ENCODE data around the gene BCL11B.

BCL11B gene

DNA sequence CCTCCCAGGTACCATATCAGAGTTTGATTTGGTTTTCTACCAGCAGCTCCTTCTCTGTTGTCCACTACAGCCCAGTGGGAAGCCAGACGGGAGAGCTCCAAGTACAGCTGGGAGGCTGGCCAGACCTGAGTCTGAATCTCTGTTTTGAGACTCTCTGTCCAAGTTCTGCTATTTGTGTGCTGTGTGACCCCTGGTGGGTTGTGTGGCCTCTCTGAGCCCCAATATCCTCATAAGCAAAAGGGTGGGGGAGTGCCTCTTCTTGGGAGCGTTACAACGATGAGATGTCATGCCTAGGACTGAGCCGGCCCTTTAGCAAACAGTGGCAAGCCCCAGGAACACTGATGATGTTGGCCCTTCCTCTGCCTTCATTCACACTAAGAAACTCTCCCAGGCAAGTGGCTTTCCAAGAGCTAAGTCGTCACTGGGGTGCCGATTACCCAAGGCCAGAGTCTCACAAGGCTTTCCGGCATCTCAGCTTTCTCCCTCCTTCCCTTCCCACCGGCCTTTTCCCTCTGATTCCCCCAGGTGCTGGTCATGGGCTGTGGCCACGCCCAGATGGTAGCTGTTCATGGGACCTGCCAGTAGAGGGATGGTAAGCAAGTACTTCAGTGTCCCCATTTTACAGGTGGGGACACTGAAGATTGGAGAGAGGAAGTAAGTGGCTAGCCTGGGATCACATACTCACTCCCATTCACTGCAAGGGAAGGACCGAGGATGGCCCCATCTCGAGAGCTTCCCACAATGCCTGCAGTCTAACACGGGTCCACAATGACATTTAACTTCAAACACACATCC is 47.7 kb downstream of the BCL11B start:
- DNase-seq (ENCODE audit: low read depth) = no peak

DNA sequence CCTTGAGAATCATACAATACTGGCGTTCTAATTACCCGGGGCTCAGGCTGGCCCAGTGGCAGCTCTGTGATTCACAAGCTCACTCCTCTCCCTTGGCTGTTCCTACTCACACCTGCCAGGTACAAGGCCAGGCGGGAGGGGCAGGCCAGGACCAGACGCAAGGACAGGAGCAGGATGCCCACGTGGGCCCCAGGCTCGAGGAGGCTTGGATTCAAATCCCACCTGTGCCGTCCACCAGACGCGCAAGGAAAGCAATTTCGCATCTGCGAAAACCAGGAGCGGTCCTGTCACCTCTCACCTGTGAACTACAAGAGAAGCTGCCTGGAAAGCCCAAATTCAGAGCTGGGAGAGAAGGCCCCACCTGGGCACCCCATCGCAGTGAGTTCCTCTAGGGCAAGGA is 50.6 kb downstream of the BCL11B start:
- DNase-seq (ENCODE audit: low read depth) = no peak

DNA sequence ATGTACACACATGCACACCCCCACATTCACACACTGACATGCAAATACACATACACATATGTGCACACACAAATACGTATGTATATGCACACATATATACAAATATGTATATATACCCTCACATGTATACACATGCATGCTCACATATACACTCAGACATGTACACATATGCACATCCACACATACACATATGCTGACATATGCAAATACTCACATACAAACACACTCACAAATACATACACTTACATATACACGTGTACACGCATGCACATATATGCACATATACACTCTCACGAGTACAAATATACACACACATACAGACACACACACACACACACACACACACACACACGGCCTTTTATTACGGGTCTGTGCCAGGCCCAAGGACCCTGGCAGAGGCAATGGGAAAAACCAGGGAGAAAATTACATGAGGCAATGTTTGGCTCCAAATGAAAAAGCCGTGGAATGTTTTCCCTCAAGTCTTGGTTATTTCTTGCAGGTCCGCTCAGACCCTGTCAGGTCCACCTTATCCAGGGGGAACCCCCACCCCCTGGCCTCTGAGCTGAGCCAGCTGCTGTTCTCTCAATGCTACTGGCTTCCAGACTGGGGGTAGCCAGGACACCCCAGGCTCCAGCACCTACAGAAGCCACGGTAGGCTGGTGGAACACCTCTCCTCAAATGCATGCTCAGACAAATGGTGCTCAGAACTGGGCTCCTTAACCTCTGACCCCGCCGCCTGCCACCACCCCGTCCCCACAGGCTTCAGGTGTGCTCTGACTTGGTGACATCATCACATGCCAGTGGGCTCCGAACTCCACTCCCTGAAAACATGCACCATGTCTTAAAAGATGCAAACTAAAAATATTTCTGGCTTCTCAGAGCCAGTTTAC is 54.7 kb downstream of the BCL11B start:
- no peak for DNase-seq (ENCODE audit: low read depth)

DNA sequence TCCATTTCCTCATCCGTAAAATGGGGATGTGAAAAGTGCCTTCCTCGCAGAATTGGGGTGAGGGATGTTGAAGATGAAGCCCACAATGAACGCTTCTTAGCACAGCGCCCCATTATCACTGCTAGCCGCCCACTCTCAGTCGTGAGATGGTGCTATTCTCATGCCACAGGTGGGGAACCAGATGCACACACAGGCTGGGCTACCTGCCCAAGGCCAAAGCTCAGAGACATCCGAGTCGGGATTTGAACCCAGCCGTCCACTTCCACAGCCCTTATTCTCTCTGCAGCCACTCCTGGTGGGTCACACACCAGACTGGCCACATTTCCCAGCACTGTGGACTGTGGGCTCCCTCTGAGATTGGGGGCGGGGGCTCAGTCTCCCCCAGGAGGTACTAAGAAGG is 55.8 kb downstream of the BCL11B start:
- no peak for DNase-seq (ENCODE audit: low read depth)

DNA sequence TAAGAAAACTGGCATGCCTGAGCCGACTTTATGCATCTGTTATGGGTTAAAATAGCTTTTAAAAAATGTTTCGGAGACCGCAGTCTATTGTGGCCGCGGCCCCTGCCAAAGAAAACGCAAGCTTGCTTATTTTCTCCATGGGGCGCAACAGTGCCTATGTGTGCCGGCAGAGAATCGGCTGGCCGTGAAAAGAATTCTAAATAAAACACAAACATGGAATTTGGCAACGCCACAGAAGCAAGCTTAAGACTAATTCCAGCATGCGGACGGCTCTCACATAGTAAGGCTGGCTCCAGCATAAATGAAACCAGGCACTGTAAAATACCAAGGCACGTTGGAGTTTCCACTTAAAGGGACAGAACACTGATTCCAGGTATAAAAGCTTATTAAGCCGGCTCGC is 56.7 kb downstream of the BCL11B start:
- DNase-seq (ENCODE audit: low read depth) = no peak

DNA sequence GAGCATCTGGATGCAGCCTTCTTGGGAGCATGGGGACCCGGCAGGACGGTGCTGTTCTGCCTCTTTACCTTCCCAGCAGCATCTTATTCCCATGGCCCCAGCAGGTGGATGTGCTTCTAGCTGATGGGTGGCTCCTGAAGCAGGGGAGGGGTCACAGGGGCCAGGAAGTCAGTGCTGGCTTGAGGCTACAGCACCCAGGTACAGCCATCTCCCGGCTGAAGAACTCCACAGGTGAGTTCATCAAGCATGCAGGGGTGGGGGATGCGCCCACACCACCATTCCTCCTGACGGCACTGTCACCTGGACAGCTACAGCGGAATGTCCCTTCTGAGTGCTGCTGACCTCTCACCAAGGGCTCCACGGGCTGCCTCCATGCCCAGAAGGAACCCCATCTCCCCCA is 57.3 kb downstream of the BCL11B start:
- DNase-seq (ENCODE audit: low read depth) = no peak

DNA sequence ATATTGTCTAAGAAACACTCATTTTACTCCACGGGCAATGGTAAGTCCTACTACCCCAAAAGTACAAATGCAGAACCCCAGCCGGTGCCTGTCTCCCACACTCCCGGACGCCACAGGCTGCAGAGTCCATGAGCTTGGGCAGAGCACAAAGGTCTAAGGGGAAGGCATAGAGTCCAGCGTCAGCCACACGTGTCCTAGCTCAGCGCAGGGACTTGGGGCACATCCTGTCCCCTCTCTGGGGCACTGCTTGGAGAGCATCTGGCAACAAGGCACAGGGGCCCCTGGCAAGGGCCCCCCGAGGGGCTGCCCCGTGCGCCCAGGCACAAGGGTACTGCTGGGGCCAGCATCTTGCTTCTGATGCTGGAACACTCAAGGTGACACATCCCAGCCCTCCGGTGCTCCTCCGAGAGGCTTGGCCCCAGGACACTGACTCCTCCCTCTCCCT is 58.4 kb downstream of the BCL11B start:
- DNase-seq (ENCODE audit: low read depth) = no peak

DNA sequence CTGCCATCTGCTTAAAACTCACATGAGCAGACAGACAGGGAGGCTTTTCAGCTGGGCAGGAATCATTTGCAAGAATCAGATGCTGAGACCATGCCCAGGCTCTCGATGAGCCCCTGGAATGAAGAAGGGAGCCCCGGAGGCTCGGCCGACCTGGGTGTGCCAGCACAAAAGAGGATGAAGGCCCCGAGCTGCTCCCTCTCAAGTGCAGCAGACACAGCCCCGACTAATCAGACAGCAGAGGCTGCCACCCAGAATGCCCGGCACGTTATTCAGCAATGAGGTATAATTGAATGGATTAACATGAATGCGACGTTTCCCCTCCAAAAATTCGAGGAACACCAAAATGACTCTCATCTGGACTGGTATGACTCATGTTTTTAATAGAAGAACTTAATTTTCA is 58.9 kb downstream of the BCL11B start:
- DNase-seq (ENCODE audit: low read depth) = no peak

DNA sequence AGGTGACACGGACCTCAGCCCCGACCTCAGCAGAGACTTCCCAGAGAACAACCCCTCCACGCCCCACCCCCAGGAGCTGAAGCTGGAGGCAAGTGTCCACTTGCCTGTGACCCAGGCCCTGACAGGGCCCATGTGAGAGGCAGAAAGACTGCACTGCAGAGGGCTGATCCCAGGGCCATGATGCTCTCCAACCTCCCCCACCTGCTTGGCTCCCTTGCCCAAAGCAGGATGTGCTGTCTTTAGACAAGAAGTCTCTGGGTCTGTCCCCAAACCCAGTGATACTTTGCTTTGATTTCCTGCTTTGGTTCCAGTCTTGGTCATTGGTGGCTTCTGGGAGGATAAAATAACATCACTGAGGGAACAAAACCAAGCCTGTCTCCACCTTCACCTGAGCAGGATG is 59.4 kb downstream of the BCL11B start:
- DNase-seq (ENCODE audit: low read depth) = no peak

DNA sequence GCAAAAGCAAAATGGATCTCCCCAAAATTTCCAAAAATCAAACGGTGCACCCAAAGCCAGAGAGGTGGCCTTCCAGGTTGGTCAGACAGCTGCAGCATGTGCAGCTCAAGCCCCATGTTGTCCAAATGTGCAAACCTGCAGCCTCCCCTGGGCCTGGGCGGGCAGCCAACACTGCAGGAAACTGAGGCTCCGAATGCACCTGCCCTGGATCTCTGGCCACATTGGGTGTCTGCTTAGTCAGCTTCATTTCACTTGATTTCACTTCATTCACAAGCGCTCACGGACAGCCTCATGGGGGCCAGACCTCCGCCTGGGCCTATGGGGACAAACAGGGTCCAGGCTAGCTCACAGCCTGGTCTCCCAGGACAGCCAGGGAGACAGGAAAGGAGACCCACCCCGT is 59.8 kb downstream of the BCL11B start:
- no peak for DNase-seq (ENCODE audit: low read depth)

DNA sequence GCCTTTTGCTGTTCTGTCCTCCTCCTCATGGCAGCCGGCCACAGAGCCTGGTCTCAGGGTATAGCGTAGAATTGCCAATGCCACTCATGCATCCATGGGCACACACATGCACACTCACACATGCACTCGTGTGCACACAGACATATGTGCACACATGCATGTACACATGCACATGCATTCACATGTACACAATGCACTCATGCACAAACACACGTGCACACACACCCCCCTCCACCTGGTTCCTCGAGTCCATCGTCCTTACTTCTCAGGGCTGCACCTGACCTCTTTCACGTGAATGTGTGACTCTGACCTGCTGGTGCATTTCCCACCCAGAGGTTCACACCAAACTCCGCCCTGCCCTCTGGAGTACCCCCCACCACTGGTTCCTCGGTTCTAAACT is 60.6 kb downstream of the BCL11B start:
- no peak for DNase-seq (ENCODE audit: low read depth)

DNA sequence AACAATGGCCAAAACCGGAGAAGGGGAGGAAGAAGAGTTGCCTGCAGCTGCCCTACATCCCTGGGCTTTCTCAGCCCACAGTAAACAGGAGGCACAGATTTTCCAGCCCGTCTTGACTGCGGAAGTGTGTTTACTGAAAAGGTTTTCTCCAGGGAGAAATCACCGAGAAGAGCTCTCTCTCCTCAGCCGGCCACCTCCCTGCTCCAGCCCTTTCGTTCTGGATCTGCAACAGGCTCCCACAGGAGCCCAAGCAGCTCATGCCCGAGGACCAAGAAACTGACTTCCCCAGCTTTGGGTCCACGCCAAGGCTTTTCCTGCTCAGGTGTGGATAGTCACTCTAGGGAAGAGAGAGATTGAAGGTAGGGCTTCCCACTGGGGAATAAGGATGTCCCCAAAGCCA is 61.7 kb downstream of the BCL11B start:
- DNase-seq (ENCODE audit: low read depth) = no peak

DNA sequence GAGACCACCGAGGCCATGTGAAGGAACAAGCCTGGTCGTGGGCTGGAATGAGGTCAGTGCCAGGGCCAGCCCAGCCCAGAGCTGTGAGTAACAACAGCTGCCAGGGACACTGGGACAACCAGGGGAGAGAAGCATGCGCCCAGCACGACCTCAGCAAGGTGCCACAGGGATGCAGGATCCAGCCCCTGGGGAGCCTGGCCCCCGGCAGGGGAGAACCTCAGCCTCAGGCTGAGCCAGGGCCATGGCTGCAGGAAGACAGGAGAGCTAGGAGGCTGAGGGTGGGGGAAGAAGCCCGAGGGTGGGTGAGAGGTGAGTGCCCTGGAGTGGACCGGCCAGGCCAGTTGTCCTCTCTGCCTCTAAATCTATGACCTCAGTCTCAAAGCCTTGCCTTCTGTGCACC is 62.6 kb downstream of the BCL11B start:
- DNase-seq (ENCODE audit: low read depth) = no peak

DNA sequence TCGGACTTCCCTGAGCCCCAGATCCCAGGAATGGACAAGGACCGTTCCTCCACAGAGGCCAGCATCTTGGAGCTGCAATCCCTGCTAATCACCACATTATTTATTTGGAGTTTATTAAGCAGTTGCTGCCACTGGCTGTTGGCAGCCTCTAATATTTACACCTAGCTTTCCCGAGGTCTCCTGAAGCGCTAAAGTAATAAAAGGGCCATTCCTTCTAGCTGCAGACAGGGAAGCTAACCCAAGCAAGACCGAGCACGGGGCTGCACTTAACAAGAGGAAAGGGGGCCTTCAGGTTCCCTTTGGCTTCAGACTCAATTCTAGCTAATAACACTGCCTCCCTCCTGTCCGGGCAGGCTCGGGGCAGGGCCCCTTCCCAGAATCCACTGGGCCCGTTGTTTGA is 63.7 kb downstream of the BCL11B start:
- no peak for DNase-seq (ENCODE audit: low read depth)

DNA sequence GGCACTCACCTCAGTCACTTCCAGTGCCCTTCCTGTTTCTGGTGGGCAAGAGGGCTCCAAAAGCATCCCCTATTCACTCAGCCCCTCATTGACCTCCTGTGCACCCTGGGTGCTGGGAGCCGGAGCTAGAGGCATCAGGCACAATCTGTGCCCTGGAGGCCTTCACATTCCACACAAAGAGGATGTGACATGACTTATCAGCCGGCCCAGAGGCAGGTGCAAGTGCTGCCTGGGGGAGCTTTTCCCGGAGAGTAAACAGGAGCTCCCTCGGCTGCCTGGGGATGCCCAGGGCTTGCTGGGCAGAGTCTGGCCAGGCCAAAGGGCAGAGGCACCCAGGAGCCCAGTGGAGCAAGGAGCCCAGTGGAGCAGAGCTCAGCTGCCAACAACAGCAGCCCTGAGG is 64.5 kb downstream of the BCL11B start:
- DNase-seq (ENCODE audit: low read depth) = no peak

DNA sequence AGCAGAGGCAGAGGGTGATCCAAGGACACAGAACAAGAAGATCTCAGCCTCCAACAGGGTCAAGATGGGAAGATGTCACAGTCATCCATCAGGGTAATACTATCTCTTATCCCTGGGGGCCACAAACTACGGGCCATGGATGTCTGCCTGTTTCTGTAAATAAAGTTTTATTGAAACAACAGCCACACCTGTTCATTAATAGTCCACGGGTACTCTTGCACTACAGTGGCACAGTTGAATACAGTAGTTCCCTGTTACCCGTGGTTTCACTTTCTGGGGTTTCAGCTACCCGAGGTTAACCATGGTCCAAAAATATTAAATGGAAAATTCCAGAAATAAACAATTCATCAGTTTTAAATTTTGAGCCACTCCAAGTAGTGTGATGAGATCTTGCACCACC is 65.9 kb downstream of the BCL11B start:
- no peak for DNase-seq (ENCODE audit: low read depth)

DNA sequence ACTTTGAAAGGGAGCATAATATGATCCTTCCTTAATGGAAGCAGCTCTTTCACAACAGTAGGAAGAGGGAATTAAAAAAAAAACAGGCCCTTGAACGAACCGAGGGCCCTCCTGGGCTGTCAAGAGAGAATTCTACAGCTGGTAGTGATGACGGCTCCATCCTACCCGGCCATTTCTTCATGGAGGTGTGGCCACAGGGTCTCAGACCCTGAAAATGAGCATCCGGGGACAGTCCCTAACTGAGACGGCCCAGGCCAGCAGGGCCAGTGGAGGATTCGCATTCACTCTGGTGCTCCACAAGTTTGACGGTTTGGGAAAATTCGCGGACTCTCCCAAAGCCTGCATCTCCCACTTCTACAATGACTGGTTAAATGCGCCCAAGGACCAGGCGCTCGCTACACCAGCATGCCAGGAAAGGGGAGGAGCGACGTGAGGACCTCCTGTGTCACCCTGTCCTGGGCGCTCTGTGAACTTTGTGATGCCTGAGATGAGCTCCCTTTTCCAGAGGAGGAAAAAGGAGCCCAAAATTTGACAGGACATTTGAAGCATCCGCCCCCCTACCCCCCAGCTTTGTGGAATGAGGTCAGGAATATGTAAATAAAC is 66.8 kb downstream of the BCL11B start:
- no peak for DNase-seq (ENCODE audit: low read depth)

DNA sequence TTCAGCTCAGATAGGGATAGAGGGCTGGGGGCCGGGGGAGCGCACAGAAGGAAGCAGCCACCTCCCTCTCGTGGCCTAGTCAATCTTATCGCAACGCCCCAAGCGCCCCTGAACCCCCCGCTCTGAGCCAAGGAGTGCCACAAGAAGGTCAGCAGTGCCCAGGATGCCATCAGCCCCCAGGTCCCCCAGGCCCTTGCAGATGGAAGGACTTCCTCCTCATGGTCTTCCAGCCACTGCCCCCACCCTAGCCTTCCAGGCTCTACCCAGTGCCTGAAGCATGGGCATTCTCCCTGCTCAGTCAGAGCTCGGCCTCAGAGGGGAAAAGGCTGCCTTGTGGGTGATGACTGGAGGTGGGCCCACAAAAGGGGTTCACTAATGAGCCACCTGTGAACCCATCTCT is 68.2 kb downstream of the BCL11B start:
- DNase-seq (ENCODE audit: low read depth) = no peak

DNA sequence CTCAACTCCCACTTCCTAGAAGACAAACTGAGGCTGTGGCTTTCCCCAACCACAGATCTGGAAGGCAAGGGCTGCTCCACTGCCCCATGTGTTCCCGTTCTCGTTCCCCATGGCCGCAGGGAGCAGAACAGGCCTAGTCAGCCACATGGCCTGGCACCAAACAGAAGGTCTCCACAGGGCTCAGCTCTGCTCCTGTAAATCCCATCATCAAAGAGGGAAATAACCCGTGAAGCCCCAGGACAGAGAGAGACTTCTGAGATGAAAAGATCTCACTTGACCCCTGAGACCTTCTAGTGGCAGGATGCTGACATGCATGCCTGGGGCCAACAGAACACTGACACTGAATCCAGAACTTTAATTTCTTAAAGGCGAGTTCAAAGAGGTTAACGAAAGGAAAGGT is 68.9 kb downstream of the BCL11B start:
- DNase-seq (ENCODE audit: low read depth) = no peak

DNA sequence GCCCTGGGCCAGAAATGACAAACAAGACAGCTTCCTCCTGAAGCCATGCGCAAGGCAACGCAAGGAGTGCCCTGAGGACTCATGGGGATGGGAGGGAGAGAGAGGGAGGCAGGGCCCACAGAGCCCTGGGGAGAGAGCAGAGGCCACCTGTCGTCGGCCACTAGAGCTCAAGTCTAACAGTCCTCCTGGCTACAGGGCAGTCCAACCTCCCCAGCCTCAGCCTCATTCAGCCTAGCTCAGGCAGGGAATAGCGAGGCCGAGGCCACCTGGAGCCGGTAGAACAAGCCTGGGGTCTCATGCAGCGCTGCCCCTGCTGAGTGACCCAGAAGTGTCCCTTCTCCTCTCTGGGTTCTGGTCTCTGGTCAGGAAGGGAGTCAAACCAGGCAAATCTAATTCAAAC is 69.5 kb downstream of the BCL11B start:
- no peak for DNase-seq (ENCODE audit: low read depth)

DNA sequence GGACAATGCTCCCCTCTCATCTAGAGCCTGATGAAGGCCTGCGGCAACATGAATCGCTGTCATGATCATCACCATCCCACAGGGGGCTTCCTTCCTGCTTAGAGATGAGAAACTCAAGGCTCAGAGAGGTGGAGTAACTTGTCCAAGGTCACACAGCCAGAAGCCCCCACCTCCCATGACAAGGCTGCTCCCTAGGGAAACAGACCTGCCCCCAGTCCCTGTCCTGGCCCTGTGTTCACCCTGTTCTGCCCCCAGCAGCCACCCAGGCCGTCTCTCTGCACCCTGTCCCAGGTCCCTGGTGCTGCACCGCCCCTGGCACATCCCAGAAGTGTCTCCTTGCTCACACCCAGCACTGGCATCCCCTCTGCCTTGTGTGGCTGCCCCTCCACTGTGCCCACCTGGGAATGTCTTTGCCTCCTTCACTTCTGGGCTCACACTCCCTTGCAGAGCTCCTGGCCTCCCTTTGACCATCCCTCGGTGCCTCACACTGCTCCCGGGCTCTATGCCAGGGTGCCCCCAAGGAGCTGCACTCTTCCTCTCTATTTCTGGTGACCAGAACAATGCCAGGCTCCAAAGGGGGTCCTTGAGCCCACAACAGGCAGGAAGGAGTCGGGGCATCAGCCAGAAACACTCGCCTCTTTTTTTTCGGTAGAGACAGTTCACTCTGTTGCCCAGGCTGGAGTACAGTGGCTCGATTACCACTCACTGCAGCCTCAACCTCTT is 70.5 kb downstream of the BCL11B start:
- no peak for DNase-seq (ENCODE audit: low read depth)

DNA sequence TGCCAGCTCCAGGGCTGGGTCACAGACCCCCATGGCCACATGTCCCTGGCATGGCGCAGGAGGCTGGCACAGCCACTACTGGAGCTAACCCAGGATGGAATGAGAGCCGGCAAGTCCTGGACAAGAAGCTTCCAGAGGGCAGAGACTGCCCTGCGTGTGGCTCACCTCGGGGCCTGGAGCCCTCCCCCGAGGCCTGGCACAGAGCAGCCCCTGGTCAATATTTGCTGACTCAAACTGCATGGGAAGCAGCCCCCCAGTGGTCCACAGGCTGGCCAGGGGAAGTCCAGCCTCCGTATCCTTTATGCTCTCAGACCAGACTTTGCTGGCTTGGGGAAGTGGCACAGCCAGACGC is 71.4 kb downstream of the BCL11B start:
- DNase-seq (ENCODE audit: low read depth) = no peak
